DMS 273 (cell line): Measurements from ENCODE around the gene LY6G6C.
"Not testable (repeated sequence)": the region's sequence is repeated elsewhere in the genome, so short reads cannot be mapped to it uniquely, and the experiment has no call there.

Source experiments
- DNase-seq: peaks from one replicate; lab custom pipeline; 2025; ENCODE audit not compliant: unreplicated experiment; lab: John Stamatoyannopoulos, UW

LY6G6C gene

DNA sequence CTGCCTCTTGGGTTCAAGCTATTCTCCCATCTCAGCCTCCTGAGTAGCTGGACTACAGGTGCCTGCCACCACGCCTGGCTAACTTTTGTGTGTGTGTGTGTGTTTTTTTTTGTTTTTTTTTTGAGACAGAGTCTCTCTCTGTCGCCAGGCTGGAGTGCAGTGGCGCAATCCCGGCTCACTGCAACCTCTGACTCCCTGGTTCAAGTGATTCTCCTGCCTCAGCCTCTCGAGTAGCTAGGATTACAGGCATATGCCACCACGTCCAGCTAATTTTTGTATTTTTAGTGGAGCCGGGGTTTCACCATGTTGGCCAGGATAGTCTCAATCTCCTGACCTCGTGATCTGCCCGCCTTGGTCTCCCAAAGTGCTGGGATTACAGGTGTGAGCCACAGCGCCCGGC is 12.4 kb downstream of the LY6G6C start:
- DNase-seq, result not testable (repeated sequence)

DNA sequence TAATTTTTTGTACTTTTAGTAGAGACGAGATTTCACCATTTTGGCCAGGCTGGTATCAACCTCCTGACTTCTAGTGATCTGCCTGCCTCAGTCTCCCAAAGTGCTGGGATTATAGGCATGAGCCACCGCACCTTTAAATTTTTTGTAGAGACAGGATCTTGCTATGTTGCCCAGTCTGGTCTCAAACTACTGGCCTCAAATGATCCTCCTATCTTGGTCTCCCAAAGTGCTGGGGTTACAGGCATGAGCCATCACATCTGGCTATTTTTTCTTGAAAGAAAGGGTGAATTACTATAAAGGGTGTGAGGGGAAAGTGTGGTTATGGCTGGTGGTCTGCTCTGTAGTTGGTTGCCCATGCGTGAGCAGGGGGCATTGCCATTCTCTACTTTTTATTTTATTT is 13.3 kb downstream of the LY6G6C start:
- DNase-seq, result no peak

DNA sequence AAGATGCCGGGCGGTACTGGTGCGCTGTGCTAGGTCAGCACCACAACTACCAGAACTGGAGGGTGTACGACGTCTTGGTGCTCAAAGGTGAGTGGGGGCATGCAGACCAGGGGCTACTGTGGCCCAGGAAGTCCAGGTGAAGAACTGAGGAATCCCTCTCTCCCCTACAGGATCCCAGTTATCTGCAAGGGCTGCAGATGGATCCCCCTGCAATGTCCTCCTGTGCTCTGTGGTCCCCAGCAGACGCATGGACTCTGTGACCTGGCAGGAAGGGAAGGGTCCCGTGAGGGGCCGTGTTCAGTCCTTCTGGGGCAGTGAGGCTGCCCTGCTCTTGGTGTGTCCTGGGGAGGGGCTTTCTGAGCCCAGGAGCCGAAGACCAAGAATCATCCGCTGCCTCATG is 13.8 kb downstream of the LY6G6C start:
- no peak for DNase-seq

DNA sequence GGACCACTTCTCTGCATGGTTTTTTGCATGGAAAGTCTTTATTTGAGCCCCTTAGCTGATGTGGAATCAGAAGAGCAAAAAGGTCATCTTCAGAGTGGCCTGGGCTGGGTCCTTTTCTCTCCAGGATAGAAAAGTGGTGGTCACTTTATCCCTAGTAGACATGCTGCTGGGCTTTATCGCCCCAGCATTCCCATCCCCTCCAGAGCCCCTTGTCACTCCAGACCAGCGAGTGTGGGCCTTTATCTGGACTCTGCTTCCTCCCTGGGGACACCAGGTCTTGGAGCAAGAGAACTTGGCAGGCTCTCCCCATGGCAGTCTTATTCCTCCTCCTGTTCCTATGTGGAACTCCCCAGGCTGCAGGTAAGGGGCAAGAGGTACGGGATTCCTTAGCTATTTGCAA is 14.9 kb downstream of the LY6G6C start, which contains the start of gene LY6G6F:
LY6G6F (plus strand) TSS at position 268 of the 400 bp plus-strand sequence; CDS start at position 309, 41 bp downstream.
- DNase-seq, result no peak

DNA sequence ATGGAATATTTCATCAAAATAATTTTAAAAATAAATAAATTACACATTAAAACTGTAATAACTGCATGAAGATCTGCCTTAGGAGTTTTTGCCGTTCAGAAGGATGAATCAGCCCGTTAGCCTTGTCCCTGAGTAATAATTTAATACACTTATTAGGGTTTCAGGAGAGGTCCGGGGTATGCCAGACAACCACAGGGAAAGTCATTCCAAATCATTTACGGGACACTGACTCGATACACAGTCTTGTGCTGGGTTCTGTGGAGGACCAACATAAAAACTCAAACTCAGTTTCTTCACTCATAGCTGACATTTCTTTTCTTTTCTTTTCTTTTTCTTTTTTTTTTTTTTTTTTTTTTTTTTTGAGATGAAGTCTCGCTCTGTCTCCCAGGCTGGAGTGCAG is 15.6 kb downstream of the LY6G6C start:
- no peak for DNase-seq

GRCh38 chr6:31702819-31703716 is 18.5 kb downstream of the LY6G6C start, which contains the start of gene ABHD16A:
Gene ABHD16A (minus strand): TSS chr6:31703324. CDS start chr6:31703281, 43 bp downstream.
- peak; percentile 99 for DNase-seq

GRCh38 chr6:31702405-31702818 is 19.1 kb downstream of the LY6G6C start:
- peak; percentile 72 for DNase-seq

DNA sequence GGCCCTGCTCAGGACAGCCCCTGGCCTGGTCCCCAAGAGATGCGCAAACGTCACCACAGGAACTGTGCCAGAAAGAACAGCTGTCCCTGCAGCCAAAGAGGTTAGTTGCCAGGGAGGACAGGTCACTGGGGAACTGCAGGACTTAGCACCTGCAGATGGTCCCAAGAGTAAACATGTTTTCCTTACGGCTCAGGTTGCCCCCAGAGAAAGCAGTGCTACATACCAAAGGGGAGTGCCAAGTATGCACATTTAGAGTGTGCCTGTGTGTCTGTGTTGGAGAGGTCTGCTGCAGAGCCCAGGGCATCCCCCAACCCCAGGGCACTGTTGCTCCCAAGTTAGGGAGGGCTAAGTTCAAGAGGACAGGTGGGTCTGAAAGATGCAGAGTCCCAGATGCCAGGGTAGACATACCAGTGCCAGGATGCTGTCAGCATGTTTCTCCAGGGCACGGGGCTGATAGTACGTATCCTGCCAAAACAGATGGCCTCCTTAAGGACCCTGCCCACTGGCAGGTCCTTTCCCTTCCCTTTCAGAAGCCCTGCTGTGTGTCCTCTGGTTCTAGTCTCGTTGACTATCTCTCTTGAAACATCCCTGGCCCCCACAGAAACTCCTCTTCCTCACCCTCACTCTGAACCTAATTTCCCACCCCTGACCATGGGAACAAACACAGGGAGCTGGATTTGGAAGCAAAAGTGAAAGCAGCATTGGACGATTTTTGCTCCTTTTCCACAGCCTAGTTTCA is 19.7 kb downstream of the LY6G6C start:
- DNase-seq, result peak; percentile 80

GRCh38 chr6:31700740-31701401 is 20.7 kb downstream of the LY6G6C start:
- no peak for DNase-seq

DNA sequence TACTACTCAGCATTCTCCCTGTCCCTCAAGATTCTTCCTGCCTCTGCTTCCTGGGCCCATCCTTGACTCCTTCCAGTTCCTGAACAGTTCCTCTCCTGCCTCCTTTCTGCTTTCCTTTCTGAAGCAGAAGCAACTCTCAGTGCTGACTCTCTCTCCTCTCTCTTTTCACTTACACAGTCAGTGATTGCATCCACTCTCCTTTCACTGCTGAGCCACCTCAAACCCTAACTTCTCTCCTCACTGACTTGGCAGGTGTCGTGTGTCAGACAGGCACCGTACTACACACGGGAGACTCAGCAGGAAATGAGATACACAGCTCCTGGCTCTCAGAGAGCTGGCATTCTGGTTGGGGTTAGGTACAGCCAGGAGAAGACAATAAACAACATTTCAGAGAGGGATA is 24.0 kb downstream of the LY6G6C start:
- peak; percentile 28 for DNase-seq

- DNase-seq, result no peak
These were observed 28.0 kb downstream of the LY6G6C start for GRCh38 chr6:31693535-31693934.

DNA sequence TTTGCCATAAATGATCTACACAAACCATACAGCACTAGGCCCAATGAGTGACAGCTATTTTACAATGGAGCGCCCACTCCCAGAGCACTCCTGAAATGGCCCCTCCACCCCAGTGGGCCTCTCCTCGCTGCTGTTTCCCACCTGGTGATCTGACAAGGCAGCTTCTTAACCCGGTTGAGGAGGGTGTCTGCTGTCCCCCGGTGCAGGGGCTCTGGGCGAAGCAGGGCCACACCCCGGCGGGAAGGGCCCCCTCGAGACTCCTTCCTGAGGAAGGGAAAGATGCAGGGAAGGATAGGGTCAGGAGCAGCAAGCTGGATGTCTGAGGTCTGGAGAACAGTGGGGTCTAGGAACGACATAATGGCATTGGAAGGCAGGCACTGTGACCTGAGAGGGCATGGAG is 28.7 kb downstream of the LY6G6C start:
- no peak for DNase-seq

DNA sequence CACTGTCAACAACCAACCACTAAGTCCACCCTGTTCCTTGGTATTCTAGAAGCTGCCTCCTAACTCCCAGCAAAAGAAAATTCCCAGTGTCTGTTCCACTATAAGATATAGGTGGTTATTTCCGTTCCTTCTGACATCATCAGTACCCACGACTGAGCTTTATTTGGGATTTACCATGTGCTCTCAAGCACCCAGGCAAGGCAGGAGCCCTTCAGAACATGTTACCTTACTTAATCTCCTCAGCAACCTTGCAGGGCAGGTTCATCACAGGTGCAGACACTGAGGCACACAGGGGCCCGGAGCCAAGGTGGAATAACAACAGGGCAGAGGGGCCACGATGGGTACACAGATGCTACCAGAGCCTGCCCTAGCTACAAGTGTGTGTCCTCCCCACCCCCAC is 29.2 kb downstream of the LY6G6C start:
- no peak for DNase-seq

DNA sequence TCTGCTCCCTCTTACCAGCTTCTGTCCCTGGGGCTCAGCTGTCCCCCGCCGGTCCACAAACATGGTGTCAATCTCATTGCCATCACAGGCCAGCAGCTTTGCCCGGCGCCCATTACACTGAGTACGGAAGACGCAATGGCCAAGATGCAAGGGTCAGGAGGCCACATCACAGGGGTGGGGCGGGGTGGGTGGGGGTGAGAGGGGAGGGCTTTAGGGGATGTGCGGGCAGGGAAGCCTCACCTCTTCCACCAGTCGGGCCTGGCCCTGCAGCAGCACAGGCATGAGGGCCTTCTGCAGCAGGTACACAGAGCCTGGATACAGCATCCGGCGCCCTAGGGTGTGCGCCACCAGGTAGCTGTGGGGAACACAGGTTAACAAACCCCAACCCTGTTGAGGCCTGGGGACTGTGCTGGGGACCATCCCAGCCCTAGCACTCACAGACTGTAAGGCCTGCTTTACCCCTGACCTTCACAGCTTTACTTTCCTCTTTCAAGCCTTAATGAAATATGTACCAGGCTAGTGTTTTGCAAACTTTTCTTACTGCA is 29.9 kb downstream of the LY6G6C start:
- no peak for DNase-seq

DNA sequence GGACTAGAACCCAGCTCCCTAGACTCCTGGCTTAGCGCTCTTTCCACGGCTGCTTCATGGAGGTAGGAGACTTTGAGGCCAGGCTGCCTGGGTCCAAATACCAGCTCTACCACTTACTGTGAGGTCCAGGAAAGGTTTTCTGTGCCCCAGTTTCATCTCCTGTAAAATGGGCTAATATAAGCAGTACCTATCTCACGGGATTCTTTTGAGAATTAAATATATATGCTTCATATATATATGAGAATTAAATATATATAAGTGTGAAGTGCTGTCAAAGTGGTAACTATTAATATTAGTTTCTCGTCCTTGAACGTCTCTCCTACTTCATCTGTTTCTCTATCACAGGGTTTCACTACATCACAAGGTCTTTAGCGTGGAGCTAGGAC is 30.5 kb downstream of the LY6G6C start:
- DNase-seq, result no peak

- no peak for DNase-seq
These were observed 31.1 kb downstream of the LY6G6C start for GRCh38 chr6:31690231-31691077.

GRCh38 chr6:31689249-31690110 is 32.1 kb downstream of the LY6G6C start:
- DNase-seq, result no peak

GRCh38 chr6:31687860-31688693 is 33.5 kb downstream of the LY6G6C start:
- no peak for DNase-seq
